HG02763 (cell line): Measurements from ENCODE around the gene SPEM1.

Experiments used
- ATAC-seq: cut with Tn5 transposase; IDR thresholded peaks from one replicate; pipeline ENCODE4 v1.9.1; 2021; ENCODE audit warnings: mild to moderate bottlenecking, moderate library complexity; ENCODE audit not compliant: unreplicated experiment

SPEM1 gene

GRCh38 chr17:7419819-7420610, at the start of gene SPEM1:
TSS of gene SPEM1 (plus strand) at chr17:7420324. CDS start at chr17:7420385, 61 bp downstream.
- no peak for ATAC-seq

GRCh38 chr17:7370853-7371252, 49.3 kb upstream of the SPEM1 start:
- no peak for ATAC-seq

- ATAC-seq: no peak
Observed at GRCh38 chr17:7374353-7374752, 45.8 kb upstream of the SPEM1 start.

- no peak for ATAC-seq
Observed at GRCh38 chr17:7379134-7379533, 41.0 kb upstream of the SPEM1 start.

- no peak for ATAC-seq
Observed at GRCh38 chr17:7380321-7380720, 39.8 kb upstream of the SPEM1 start.

GRCh38 chr17:7380855-7381683, 39.1 kb upstream of the SPEM1 start, which contains the start of gene TNK1:
TSS of gene TNK1 (plus strand) at chr17:7381089. CDS start at chr17:7382927, 1,838 bp downstream.
- ATAC-seq: no peak

- ATAC-seq: no peak
Observed at GRCh38 chr17:7382901-7383300, 37.2 kb upstream of the SPEM1 start.

- no peak for ATAC-seq
Observed at GRCh38 chr17:7383371-7383741, 36.8 kb upstream of the SPEM1 start.

GRCh38 chr17:7383742-7384488, 36.2 kb upstream of the SPEM1 start:
- peak; percentile 61 for ATAC-seq

GRCh38 chr17:7384489-7385081, 35.5 kb upstream of the SPEM1 start:
- ATAC-seq: no peak

- ATAC-seq: no peak
Observed at GRCh38 chr17:7388856-7389255, 31.3 kb upstream of the SPEM1 start.

GRCh38 chr17:7389924-7390910, 29.9 kb upstream of the SPEM1 start:
- no peak for ATAC-seq

- no peak for ATAC-seq
Observed at GRCh38 chr17:7391307-7391706, 28.8 kb upstream of the SPEM1 start.

- ATAC-seq: no peak
Observed at GRCh38 chr17:7392696-7393612, 27.2 kb upstream of the SPEM1 start.

GRCh38 chr17:7393613-7394451, 26.3 kb upstream of the SPEM1 start:
- peak; percentile 48 for ATAC-seq

- ATAC-seq: peak; percentile 72
Observed at GRCh38 chr17:7394452-7395191, 25.5 kb upstream of the SPEM1 start, which contains the start of gene PLSCR3. TSS of gene PLSCR3 (minus strand) at chr17:7394525. CDS start at chr17:7394110, 415 bp downstream.

- ATAC-seq: no peak
Observed at GRCh38 chr17:7396147-7396546, 24.0 kb upstream of the SPEM1 start.
